Esophagus squamous epithelium (tissue), 5 donors: ENCODE data around the gene ASPM. TPM values are rescaled to one million over a fixed set of nuclear protein-coding genes. Genes with fewer than 3 reads are reported as not detected.
"Not testable (repeated sequence)": the region's sequence is repeated elsewhere in the genome, so short reads cannot be mapped to it uniquely, and the experiment has no call there.

Experiments used
- DNase-seq: peaks from one replicate; lab custom pipeline; 2025; lab: John Stamatoyannopoulos, UW
- H3K27ac ChIP-seq, 4 donors: fragments of 200-600 bp; sonication (generic); one replicate each; pipeline ENCODE4 v1.5.1; 2016 to 2019; ENCODE audit warnings: mild to moderate bottlenecking in 1 of 4
- H3K27me3 ChIP-seq, 4 donors: fragments of 200-600 bp; sonication (generic); 1 replicate in 3 of 4; 2 replicates in 1 of 4; pipeline versions ENCODE4 v1.5.1 to v1.6.0; 2017 to 2021; ENCODE audit warnings: antibody characterized with exemption in 1 of 4
- H3K36me3 ChIP-seq, 3 donors: fragments of 200-600 bp; sonication (generic); one replicate each; pipeline ENCODE4 v1.5.1; 2016 to 2019
- H3K4me1 ChIP-seq, 3 donors: fragments of 200-600 bp; sonication (generic); one replicate each; pipeline ENCODE4 v1.5.1; 2017 to 2019
- H3K4me3 ChIP-seq, 4 donors: fragments of 200-600 bp; sonication (generic); 1 replicate in 3 of 4; 2 replicates in 1 of 4; pipeline ENCODE4 v1.5.1; 2016 to 2019; ENCODE audit warnings: mild to moderate bottlenecking in 2 of 4, moderate library complexity in 1 of 4
- H3K9me3 ChIP-seq, 3 donors: fragments of 200-600 bp; sonication (generic); one replicate each; pipeline ENCODE4 v1.5.1; 2016 to 2019
- POLR2A ChIP-seq, 4 donors: fragments of 450-650 bp; IDR thresholded peaks; one replicate each; pipeline ENCODE4 v1.6.1; 2017; ENCODE audit warnings: antibody characterized with exemption in 4 of 4, mild to moderate bottlenecking in 4 of 4, moderate library complexity in 3 of 4
- whole genome bisulfite sequencing, 2 donors: methylation state at CpG; one replicate each; pipeline ENCODE4 v1.1.5; 2018; 5-methylcytosine and 5-hydroxymethylcytosine counted together
- intact Hi-C: fragments of 100-400 bp; cut with DNase I; formaldehyde crosslinking; loops from one replicate; pipeline ENCODE4 v1.15.0; 2022
- total RNA-seq, 4 donors: library from RNA; depleted of rRNA; stranded (reverse); fragments of >200 nt; gene quantifications; one replicate each; pipeline ENCODE4 v1.1.0, GENCODE V29; 2016
- TF ChIP-seq, protein P1 (sequence below), 6 experiments: fragments of 450-650 bp in 4 of 6; fragments of 200-600 bp in 2 of 6; sonication (generic) in 2 of 6; IDR thresholded peaks; one replicate each; pipeline ENCODE4 v1.5.1; 2016 to 2019; ENCODE audit warnings: antibody characterized with exemption in 6 of 6, mild to moderate bottlenecking in 4 of 6, moderate library complexity in 4 of 6
- donor health status: DM: yes; HTN: yes; CAD: no.

Gene ASPM
- total RNA-seq, 4 donors from 2014 or later, result 6.0 to 21.8 (median 13.9) TPM

DNA sequence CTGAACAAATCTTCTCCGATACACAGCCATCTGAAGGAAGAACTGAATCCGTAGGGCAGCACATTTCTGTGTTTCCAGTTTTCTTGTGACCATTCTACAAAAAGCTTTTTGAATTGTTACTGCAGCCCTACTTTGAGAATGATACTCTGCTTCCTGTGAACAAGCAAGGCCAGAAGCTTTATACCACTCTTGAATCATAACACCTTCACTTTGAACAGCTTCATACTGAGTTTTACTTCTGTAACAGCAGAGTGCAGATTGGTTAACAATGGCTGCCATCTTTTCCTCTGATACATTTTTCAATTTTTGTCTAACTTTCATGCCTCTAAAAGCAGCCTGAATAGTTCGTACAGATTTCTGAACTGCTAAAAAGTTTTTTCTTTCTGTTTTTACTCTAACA is 45.8 kb downstream of the ASPM start:
- Histone ChIP-seq H3K27ac (no peak overlapping the region), H3K4me3 (no peak overlapping the region), H3K4me1 (no peaks in the 10 kb centered on the region), H3K9me3 (no peaks in the 10 kb centered on the region), H3K36me3 (peaks cover 0 to 7% (median 0%) of the 10 kb centered on the region in 3 donors), H3K27me3 (no peaks in the 10 kb centered on the region)
- TF ChIP-seq POLR2A (IDR thresholded peaks at IDR 0.05), result no peak
- TF ChIP-seq, protein P1, sequence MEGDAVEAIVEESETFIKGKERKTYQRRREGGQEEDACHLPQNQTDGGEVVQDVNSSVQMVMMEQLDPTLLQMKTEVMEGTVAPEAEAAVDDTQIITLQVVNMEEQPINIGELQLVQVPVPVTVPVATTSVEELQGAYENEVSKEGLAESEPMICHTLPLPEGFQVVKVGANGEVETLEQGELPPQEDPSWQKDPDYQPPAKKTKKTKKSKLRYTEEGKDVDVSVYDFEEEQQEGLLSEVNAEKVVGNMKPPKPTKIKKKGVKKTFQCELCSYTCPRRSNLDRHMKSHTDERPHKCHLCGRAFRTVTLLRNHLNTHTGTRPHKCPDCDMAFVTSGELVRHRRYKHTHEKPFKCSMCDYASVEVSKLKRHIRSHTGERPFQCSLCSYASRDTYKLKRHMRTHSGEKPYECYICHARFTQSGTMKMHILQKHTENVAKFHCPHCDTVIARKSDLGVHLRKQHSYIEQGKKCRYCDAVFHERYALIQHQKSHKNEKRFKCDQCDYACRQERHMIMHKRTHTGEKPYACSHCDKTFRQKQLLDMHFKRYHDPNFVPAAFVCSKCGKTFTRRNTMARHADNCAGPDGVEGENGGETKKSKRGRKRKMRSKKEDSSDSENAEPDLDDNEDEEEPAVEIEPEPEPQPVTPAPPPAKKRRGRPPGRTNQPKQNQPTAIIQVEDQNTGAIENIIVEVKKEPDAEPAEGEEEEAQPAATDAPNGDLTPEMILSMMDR (IDR thresholded peaks at IDR 0.05), result no peak
- WGBS, 2 donors, result 93 to 96% methylated on average over 3 of the region's 3 CpGs
- intact Hi-C loops, result no loop called here
- no peak for DNase-seq

DNA sequence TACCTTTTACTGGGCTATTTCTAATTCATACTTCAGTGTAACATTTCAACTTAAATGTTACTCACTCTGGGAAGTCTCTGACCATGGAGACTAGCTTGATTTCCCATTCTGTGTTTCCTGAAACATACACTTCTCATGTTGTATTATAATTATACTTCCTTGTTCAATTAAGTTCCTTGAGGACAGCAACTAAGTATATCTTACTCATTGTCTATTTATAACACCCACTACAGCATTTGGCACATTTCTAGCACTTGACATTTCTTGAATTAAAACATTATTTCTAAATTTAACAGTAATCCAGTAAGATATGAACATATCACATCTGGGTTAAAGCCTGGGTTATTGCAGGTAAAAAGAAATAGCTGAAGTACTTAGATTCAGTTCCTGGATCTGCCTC is 47.0 kb downstream of the ASPM start:
- H3K4me1 ChIP-seq, result no peaks in the 10 kb centered on the region
- no peaks in the 10 kb centered on the region for H3K9me3 ChIP-seq
- intact Hi-C loops, result no loop called here
- no peaks in the 10 kb centered on the region for H3K27me3 ChIP-seq
- DNase-seq, result no peak
- no peak overlapping the region for H3K27ac ChIP-seq
- H3K36me3 ChIP-seq, result peaks cover 0 to 3% (median 0%) of the 10 kb centered on the region in 3 donors
- TF ChIP-seq POLR2A (IDR thresholded peaks at IDR 0.05), result no peak
- TF ChIP-seq, protein P1 (IDR thresholded peaks at IDR 0.05), result no peak
- H3K4me3 ChIP-seq, result no peak overlapping the region

DNA sequence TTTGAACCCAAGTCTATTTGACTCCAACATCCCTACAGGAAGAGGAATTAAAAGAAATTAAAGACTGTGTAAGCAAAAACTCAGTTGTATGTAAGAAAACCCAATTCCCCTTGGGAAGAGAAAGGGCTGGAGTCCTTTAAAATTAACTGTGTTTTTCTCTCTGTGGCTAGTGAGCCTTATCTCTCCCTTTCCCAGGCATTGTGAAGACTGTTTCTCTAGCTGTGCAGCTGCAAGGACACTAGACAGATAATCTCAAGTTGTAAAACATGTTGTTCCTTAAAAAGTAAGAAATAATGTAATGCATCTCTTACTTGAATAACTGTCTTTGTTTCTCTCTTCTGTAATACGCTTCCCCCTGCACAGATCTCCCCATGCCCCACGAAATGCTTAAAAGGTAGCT is 49.5 kb downstream of the ASPM start:
- H3K4me1 ChIP-seq, DNase-seq, H3K36me3 ChIP-seq, intact Hi-C loops, H3K9me3 ChIP-seq, H3K4me3 ChIP-seq, H3K27me3 ChIP-seq, H3K27ac ChIP-seq: not testable (repeated sequence)
- 93 to 97% methylated on average over 2 of the region's 2 CpGs for WGBS, 2 donors

DNA sequence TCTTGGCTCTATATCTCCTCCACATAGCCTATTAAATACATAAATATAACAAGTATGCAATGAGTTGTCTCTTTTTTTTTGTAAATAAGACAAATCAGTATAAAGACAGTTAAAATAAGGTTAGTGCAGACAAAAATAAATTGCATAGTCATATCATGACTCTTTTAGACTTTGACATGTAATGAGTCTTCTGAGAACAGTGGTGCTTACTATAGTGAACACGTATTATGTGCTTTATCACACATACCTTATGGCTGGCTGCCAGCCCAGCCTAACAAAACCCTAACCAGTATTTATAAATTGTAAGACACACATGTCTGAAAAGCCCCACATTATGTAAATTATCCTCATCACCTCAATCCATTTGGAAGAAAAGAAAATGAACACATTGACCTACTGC is 50.3 kb downstream of the ASPM start:
- Histone ChIP-seq H3K27ac (no peak overlapping the region), H3K9me3 (no peaks in the 10 kb centered on the region), H3K4me3 (no peak overlapping the region), H3K36me3 (peaks cover 0 to 6% (median 0%) of the 10 kb centered on the region in 3 donors), H3K27me3 (no peaks in the 10 kb centered on the region), H3K4me1 (no peaks in the 10 kb centered on the region)
- 75 to 83% methylated on average over 1 of the region's 1 CpG for WGBS, 2 donors
- DNase-seq, result no peak
- intact Hi-C loops, result no loop called here
- TF ChIP-seq POLR2A (IDR thresholded peaks at IDR 0.05), result no peak

DNA sequence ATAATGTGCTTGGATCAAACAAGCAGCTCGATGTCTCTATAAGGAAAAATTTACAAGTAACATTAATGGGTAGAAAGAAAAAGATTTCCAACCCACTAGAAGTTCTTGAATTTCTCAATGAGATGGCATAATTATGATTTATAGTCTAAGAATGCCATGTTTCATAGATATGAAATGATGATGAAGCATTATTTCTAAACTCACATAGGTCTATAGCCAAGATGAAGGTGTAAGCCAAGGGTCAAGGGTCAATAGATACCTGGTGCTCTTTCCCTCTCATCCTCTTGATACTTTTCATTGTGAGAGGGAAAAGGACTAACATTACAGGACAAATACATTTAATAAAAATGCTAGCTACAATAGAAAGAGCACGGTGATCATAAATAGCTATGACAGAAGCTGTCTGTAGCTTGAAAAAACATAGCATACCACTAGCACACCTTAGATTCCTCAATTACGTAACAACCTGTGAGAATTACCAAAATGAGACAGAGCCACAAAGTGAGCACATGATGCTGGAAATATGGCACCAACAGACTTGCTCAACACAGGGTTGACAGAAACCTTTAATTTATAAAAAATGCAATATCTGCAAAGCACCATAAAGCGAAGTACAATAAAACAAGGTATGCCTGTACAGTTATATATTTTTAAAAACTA is 53.1 kb downstream of the ASPM start:
- H3K4me3 ChIP-seq, result no peak overlapping the region
- no peak for DNase-seq
- H3K4me1 ChIP-seq, result no peaks in the 10 kb centered on the region
- H3K9me3 ChIP-seq, result no peaks in the 10 kb centered on the region
- no peak for TF ChIP-seq POLR2A (IDR thresholded peaks at IDR 0.05)
- TF ChIP-seq, protein P1 (IDR thresholded peaks at IDR 0.05), result no peak
- WGBS, 2 donors, result 93 to 97% methylated on average over 4 of the region's 4 CpGs
- intact Hi-C loops, result no loop called here
- no peak overlapping the region for H3K27ac ChIP-seq
- H3K36me3 ChIP-seq, result peaks cover 0 to 6% (median 0%) of the 10 kb centered on the region in 3 donors
- H3K27me3 ChIP-seq, result no peaks in the 10 kb centered on the region

DNA sequence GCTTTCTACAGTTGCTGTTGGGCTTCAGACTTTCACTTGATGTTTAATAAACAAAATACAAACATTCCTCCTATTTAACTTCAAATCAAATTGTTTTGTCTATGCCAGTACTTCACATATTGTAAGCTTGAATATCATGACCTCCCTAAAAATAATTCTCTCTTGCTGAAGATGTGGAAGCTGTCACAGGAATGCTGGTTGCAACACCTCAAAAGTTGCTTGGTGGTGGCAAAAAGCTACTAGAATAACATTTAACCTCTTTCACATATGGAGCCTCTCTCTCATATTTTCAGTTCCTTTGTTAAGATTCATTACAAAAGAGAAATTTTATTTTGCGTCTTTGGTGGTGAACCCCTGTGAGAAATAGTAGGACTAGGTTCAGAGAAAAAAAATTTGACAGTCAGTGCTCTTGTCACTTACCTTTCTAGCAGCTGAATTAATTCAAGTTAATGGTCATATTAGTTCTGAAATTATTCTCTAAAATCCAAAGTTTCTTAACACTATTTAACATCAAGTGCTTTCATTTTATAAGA is 53.9 kb downstream of the ASPM start:
- TF ChIP-seq, protein P1 (IDR thresholded peaks at IDR 0.05), result no peak
- TF ChIP-seq POLR2A (IDR thresholded peaks at IDR 0.05), result no peak
- intact Hi-C loops, result no loop called here
- no peaks in the 10 kb centered on the region for H3K9me3 ChIP-seq
- H3K27ac ChIP-seq, result no peak overlapping the region
- no peak overlapping the region for H3K4me3 ChIP-seq
- DNase-seq, result no peak
- no peaks in the 10 kb centered on the region for H3K4me1 ChIP-seq
- H3K27me3 ChIP-seq, result no peaks in the 10 kb centered on the region
- 79 to 93% methylated on average over 1 of the region's 1 CpG for WGBS, 2 donors
- H3K36me3 ChIP-seq, result peaks cover 0 to 9% (median 0%) of the 10 kb centered on the region in 3 donors
